ENCODE results near the gene KCNF1. TPM values are rescaled to one million over a fixed set of nuclear protein-coding genes. Genes with fewer than 3 reads are reported as not detected.

KCNF1 gene
- total and polyA plus RNA-seq, 10 of the 15 experiments (the other 5 are each of a cell fraction or from before 2014, with no cell fraction given): not detected

DNA sequence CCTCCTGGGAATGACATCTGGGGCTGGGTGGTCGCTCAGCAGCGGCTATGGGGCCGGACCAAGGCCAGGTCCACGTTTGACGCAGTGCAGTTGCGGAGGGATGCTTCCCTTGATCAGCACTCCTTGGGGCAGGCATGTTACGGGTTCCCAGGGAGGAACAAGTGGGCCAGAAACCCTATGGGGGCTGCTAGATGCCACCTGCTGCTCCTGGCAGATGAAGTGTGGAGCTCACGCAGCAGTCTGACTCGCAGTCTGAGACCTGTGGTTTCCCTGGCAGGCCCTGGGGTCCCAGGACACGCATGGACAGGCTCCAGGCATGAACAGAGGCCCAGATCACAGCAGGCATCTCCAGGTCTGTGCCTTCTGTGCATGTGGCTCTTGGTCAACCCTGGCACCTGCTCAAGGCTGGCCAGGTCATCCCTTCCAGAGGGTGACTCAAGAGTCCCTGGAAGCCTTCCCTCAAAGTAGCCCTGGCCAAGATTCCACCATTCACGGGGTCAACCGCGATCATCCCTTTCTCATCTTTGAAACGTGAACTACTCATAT lies 20.0 kb downstream of the KCNF1 start:
- H4K20me1 ChIP-seq (ENCODE audit: control insufficient read depth, insufficient read depth): no peaks in the 10 kb centered on the region
- TF ChIP-seq, protein P1, sequence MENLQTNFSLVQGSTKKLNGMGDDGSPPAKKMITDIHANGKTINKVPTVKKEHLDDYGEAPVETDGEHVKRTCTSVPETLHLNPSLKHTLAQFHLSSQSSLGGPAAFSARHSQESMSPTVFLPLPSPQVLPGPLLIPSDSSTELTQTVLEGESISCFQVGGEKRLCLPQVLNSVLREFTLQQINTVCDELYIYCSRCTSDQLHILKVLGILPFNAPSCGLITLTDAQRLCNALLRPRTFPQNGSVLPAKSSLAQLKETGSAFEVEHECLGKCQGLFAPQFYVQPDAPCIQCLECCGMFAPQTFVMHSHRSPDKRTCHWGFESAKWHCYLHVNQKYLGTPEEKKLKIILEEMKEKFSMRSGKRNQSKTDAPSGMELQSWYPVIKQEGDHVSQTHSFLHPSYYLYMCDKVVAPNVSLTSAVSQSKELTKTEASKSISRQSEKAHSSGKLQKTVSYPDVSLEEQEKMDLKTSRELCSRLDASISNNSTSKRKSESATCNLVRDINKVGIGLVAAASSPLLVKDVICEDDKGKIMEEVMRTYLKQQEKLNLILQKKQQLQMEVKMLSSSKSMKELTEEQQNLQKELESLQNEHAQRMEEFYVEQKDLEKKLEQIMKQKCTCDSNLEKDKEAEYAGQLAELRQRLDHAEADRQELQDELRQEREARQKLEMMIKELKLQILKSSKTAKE (IDR thresholded peaks at IDR 0.05; ENCODE audit: low read depth, poor library complexity, severe bottlenecking): no peak
- no peak overlapping the region for H3K9ac ChIP-seq (ENCODE audit: control insufficient read depth, insufficient read depth, low read length)
- H3K79me2 ChIP-seq (ENCODE audit: control insufficient read depth, insufficient read depth, low read length): no peaks in the 10 kb centered on the region
- H3K27me3 ChIP-seq (replicated peaks in 1 of 2; ENCODE audit: control insufficient read depth in 2 of 2, insufficient read depth in 2 of 2, low read length in 1 of 2): peaks cover 0 to 4% of the 10 kb centered on the region in 2 experiments; a peak in 2 of 4 replicates
- DNase-seq (ENCODE audit: low read depth, low spot score) (no peak), FAIRE-seq (no peak), ATAC-seq (no peak)
- no peak overlapping the region for H2AFZ ChIP-seq (ENCODE audit: control insufficient read depth, low read depth, low read length)
- ChIA-PET RAD21 (ENCODE audit: unreplicated experiment) (no interaction called here), POLR2A (no interaction called here), CTCF (no interaction called here), SMC1A (ENCODE audit: uncharacterized antibody, unreplicated experiment) (no interaction called here)
- H3K4me2 ChIP-seq (ENCODE audit: control insufficient read depth, insufficient read depth): no peak overlapping the region
- H3K36me3 ChIP-seq (ENCODE audit: control insufficient read depth in 2 of 2, insufficient read depth in 2 of 2, low read length in 1 of 2): no peaks in the 10 kb centered on the region
- H3K4me1 ChIP-seq (ENCODE audit: control insufficient read depth, insufficient read depth, low read length): no peaks in the 10 kb centered on the region
- no peak overlapping the region for H3K4me3 ChIP-seq
- H3K27ac ChIP-seq (ENCODE audit: control insufficient read depth, insufficient read depth): no peak overlapping the region
- no peaks in the 10 kb centered on the region for H3K9me3 ChIP-seq (replicated peaks; ENCODE audit: control insufficient read depth, insufficient read depth, low read length)
- no TSS peak for BruUV-seq (replicated peaks)
- WGBS (ENCODE audit: insufficient coverage, insufficient replicate concordance, low lambda C conversion rate, missing lambda C conversion rate): 27% methylated on average over 14 of the region's 14 CpGs
- in situ Hi-C loops (cut with MboI): no loop called here
- intact Hi-C loops (cut with micrococcal nuclease; ENCODE audit: unreplicated experiment): no loop called here

DNA sequence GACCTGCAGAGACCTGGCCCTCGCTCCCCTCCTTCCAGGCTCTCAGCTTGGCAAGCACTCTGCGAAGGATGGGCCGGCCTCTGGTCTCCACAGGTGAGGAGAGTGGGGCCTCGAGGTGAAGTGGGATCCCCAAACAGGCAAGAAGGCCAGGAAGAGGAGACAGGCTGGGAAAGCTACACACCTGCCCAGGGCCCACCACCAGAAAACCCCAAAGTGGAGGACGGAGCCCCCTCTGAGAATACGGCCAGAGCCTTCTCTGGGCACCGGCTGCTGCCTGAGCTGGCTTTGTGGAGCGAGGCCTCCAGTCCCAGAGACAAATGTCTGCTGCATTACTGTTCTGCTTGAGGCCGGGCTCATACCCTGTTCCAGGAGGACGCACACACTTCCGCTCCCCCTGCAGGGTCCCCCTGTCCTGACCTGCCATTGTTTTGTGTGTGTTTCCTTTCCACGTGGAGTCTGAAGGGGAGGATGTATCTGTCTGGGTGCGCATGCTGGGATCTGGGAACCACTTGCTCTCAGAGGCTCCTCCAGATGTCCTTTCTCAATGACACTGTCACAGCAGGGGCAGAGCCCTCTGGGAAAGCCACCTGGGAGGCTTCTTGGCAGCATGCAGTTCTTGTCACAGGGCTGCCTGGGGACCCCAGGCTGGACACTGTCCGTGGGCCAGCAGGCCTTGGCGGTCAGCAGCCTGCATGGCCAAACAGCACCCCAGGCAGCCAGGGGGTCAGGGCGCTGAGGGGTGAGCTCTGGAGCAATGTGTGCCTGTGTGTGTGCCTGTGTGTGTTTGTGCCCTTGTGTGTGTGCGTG lies 20.8 kb downstream of the KCNF1 start:
- CTCF ChIA-PET: no interaction called here
- in situ Hi-C loops (cut with MboI): no loop called here
- FAIRE-seq: no peak
- TF ChIP-seq IRF4 (IDR thresholded peaks at IDR 0.05; ENCODE audit: low read depth, low read length) (no peak), SMARCA5 (IDR thresholded peaks at IDR 0.05) (no peak), WRNIP1 (IDR thresholded peaks at IDR 0.05; ENCODE audit: borderline replicate concordance, low read depth, low read length) (no peak), FOXM1 (IDR thresholded peaks at IDR 0.05; ENCODE audit: low read depth, low read length) (no peak), LARP7 (IDR thresholded peaks at IDR 0.05) (no peak)
- TF ChIP-seq, protein P2, sequence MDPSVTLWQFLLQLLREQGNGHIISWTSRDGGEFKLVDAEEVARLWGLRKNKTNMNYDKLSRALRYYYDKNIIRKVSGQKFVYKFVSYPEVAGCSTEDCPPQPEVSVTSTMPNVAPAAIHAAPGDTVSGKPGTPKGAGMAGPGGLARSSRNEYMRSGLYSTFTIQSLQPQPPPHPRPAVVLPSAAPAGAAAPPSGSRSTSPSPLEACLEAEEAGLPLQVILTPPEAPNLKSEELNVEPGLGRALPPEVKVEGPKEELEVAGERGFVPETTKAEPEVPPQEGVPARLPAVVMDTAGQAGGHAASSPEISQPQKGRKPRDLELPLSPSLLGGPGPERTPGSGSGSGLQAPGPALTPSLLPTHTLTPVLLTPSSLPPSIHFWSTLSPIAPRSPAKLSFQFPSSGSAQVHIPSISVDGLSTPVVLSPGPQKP (IDR thresholded peaks at IDR 0.05; ENCODE audit: low read depth, low read length): no peak

More for the DNA sequence above, 20.8 kb downstream of the KCNF1 start:
- 43% methylated on average over 17 of the region's 17 CpGs for WGBS (ENCODE audit: insufficient coverage, insufficient replicate concordance, low lambda C conversion rate, missing lambda C conversion rate)
- H3K9ac ChIP-seq (ENCODE audit: control insufficient read depth, insufficient read depth, low read length): no peak overlapping the region
- no peak overlapping the region for H3K4me2 ChIP-seq (ENCODE audit: control insufficient read depth, insufficient read depth)
- H3K27ac ChIP-seq (ENCODE audit: control insufficient read depth, insufficient read depth): no peak overlapping the region
- ChIA-PET RAD21 (ENCODE audit: unreplicated experiment) (no interaction called here), POLR2A (no interaction called here), SMC1A (ENCODE audit: uncharacterized antibody, unreplicated experiment) (no interaction called here)
- intact Hi-C loops (cut with micrococcal nuclease; ENCODE audit: unreplicated experiment): no loop called here
- H3K9me3 ChIP-seq (replicated peaks; ENCODE audit: control insufficient read depth, insufficient read depth, low read length): no peaks in the 10 kb centered on the region
- H4K20me1 ChIP-seq (ENCODE audit: control insufficient read depth, insufficient read depth): no peaks in the 10 kb centered on the region
- ATAC-seq (no peak), DNase-seq (ENCODE audit: low read depth, low spot score) (no peak)
- H2AFZ ChIP-seq (ENCODE audit: control insufficient read depth, low read depth, low read length): no peak overlapping the region
- peaks cover 0 to 4% of the 10 kb centered on the region in 2 experiments; a peak in 2 of 4 replicates for H3K27me3 ChIP-seq (replicated peaks in 1 of 2; ENCODE audit: control insufficient read depth in 2 of 2, insufficient read depth in 2 of 2, low read length in 1 of 2)
- no peaks in the 10 kb centered on the region for H3K36me3 ChIP-seq (ENCODE audit: control insufficient read depth in 2 of 2, insufficient read depth in 2 of 2, low read length in 1 of 2)
- BruUV-seq (replicated peaks): no TSS peak
- no peaks in the 10 kb centered on the region for H3K79me2 ChIP-seq (ENCODE audit: control insufficient read depth, insufficient read depth, low read length)
- H3K4me3 ChIP-seq: no peak overlapping the region
- H3K4me1 ChIP-seq (ENCODE audit: control insufficient read depth, insufficient read depth, low read length): no peaks in the 10 kb centered on the region
